ENCODE results near the gene CPSF3.
"Not testable (repeated sequence)": the region's sequence is repeated elsewhere in the genome, so short reads cannot be mapped to it uniquely, and the experiment has no call there.

The CPSF3 gene

DNA sequence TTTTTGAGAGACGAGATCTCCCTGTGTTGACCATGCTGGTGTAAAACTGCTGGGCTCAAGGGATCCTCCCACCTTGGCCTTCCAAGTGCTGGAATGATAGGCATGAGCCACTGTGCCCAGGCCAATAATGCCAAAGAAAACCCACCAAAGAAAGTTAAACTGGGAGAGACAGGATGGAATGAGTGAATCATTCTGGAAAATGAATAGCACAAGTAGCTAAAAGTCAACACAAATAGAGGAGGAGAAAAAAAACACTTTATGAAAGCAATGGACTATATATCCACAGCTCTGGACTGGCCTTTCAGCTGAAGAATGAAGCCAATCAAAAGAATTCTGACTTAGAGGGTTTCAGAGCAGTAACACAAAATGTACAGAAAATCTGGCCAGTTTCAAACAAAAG, 74.8 kb downstream of the CPSF3 start:
- no peak overlapping the region for H2AK5ac ChIP-seq (ENCODE audit: low read length, severe bottlenecking)
- no peak overlapping the region for H2AFZ ChIP-seq (ENCODE audit: low read depth, low read length)
- no peak overlapping the region for H3K4me3 ChIP-seq (ENCODE audit: insufficient read depth in 1 of 2, low read depth in 1 of 2, low read length in 2 of 2)
- no peak overlapping the region for H3K27ac ChIP-seq (ENCODE audit: low read length, poor library complexity, severe bottlenecking)
- no peaks in the 10 kb centered on the region for H3K27me3 ChIP-seq (ENCODE audit: control insufficient read depth in 1 of 2, insufficient read depth in 1 of 2, low read length in 2 of 2)
- H2BK5ac ChIP-seq (ENCODE audit: low read depth, low read length, poor library complexity, severe bottlenecking) = no peak overlapping the region
- no peak overlapping the region for H3K23ac ChIP-seq (ENCODE audit: low read length in 2 of 2)
- H3K4me1 ChIP-seq (ENCODE audit: control insufficient read depth, insufficient read depth, low read depth, low read length) = no peaks in the 10 kb centered on the region
- H3K14ac ChIP-seq (ENCODE audit: low read length in 2 of 2) = no peak overlapping the region
- no peak overlapping the region for H3K18ac ChIP-seq (ENCODE audit: low read depth in 1 of 2, low read length in 2 of 2)
- H3K36me3 ChIP-seq (ENCODE audit: control insufficient read depth in 1 of 2, insufficient read depth in 2 of 2, low read depth in 1 of 2, low read length in 2 of 2) = peaks cover 33 to 89% of the 10 kb centered on the region in 2 experiments
- H3K9me3 ChIP-seq (ENCODE audit: control insufficient read depth, low read length) = no peaks in the 10 kb centered on the region
- DNase-seq = no peak
- H3K9ac ChIP-seq (ENCODE audit: low read length) = no peak overlapping the region
- no peak overlapping the region for H2BK12ac ChIP-seq (ENCODE audit: low read length in 2 of 2)
- 100% methylated on average over 1 of the region's 1 CpG for WGBS
- no peak overlapping the region for H2BK120ac ChIP-seq (ENCODE audit: low read depth, low read length)
- H3K4ac ChIP-seq (ENCODE audit: low read depth in 1 of 2, low read length in 2 of 2) = no peak overlapping the region
- H3K4me2 ChIP-seq (ENCODE audit: low read length, poor library complexity, severe bottlenecking) = no peak overlapping the region
- no peak overlapping the region for H2BK15ac ChIP-seq (ENCODE audit: low read depth, poor library complexity, severe bottlenecking)
- H4K8ac ChIP-seq (ENCODE audit: low read length) = no peak overlapping the region
- peaks cover 25% of the 10 kb centered on the region for H3K79me1 ChIP-seq (replicated peaks; ENCODE audit: low read length, poor library complexity, severe bottlenecking)
- no peak overlapping the region for H4K91ac ChIP-seq (ENCODE audit: low read length)

DNA sequence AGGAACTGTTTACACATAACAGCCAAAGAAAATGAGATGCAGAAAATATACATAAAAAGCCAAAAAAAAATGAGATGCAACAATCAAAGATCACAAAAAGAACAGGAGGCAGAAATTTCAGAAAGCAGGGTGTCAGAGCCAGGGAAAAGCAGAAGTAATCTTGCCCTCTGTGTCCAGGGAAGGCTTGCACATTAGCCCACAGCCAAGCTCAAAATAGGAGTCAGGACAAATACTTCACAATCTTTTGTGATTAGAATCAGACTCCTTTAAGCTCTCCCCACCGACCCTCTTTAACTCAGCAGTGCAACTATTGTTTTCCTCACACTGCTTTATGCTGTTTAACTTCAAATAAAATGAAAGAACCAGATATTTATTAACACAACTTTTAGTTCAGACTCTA, 85.5 kb downstream of the CPSF3 start:
- DNase-seq = no peak
- WGBS = 94% methylated on average over 1 of the region's 1 CpG
- H3K14ac ChIP-seq (ENCODE audit: low read length in 2 of 2) = no peak overlapping the region

DNA sequence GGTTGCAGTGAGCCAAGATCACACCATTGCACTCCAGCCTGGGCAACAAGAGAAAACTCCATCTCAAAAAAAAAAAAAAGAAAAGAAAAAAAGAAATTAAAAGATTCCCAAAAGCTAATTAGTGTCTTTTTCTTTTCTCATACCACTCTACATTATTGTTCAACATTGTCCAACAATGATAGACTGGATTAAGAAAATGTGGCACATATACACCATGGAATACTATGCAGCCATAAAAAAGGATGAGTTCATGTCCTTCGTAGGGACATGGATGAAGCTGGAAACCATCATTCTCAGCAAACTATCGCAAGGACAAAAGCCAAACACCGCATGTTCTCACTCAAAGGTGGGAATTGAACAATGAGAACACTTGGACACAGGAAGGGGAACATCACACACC, 90.5 kb downstream of the CPSF3 start:
- not testable (repeated sequence) for H2AFZ ChIP-seq (ENCODE audit: low read depth, low read length); H2BK12ac ChIP-seq (ENCODE audit: low read length in 2 of 2)

More for the DNA sequence above, 85.5 kb downstream of the CPSF3 start:
- no peak overlapping the region for H3K9ac ChIP-seq (ENCODE audit: low read length)
- no peak overlapping the region for H2BK15ac ChIP-seq (ENCODE audit: low read depth, poor library complexity, severe bottlenecking)
- no peak overlapping the region for H2AFZ ChIP-seq (ENCODE audit: low read depth, low read length)
- H3K9me3 ChIP-seq (ENCODE audit: control insufficient read depth, low read length) = no peaks in the 10 kb centered on the region
- H3K4ac ChIP-seq (ENCODE audit: low read depth in 1 of 2, low read length in 2 of 2) = no peak overlapping the region
- no peak overlapping the region for H3K27ac ChIP-seq (ENCODE audit: low read length, poor library complexity, severe bottlenecking)
- H3K23ac ChIP-seq (ENCODE audit: low read length in 2 of 2) = no peak overlapping the region
- H3K27me3 ChIP-seq (ENCODE audit: control insufficient read depth in 1 of 2, insufficient read depth in 1 of 2, low read length in 2 of 2) = no peaks in the 10 kb centered on the region
- no peak overlapping the region for H4K91ac ChIP-seq (ENCODE audit: low read length)
- H3K4me3 ChIP-seq (ENCODE audit: insufficient read depth in 1 of 2, low read depth in 1 of 2, low read length in 2 of 2) = no peak overlapping the region
- H2BK120ac ChIP-seq (ENCODE audit: low read depth, low read length) = no peak overlapping the region
- no peak overlapping the region for H3K4me2 ChIP-seq (ENCODE audit: low read length, poor library complexity, severe bottlenecking)
- H2BK5ac ChIP-seq (ENCODE audit: low read depth, low read length, poor library complexity, severe bottlenecking) = no peak overlapping the region
- no peak overlapping the region for H2AK5ac ChIP-seq (ENCODE audit: low read length, severe bottlenecking)
- H3K18ac ChIP-seq (ENCODE audit: low read depth in 1 of 2, low read length in 2 of 2) = no peak overlapping the region
- peaks cover 17% of the 10 kb centered on the region for H3K79me1 ChIP-seq (replicated peaks; ENCODE audit: low read length, poor library complexity, severe bottlenecking)
- H3K36me3 ChIP-seq (ENCODE audit: control insufficient read depth in 1 of 2, insufficient read depth in 2 of 2, low read depth in 1 of 2, low read length in 2 of 2) = peaks cover 29 to 70% of the 10 kb centered on the region in 2 experiments
- no peak overlapping the region for H4K8ac ChIP-seq (ENCODE audit: low read length)
- no peak overlapping the region for H2BK12ac ChIP-seq (ENCODE audit: low read length in 2 of 2)
- no peaks in the 10 kb centered on the region for H3K4me1 ChIP-seq (ENCODE audit: control insufficient read depth, insufficient read depth, low read depth, low read length)

DNA sequence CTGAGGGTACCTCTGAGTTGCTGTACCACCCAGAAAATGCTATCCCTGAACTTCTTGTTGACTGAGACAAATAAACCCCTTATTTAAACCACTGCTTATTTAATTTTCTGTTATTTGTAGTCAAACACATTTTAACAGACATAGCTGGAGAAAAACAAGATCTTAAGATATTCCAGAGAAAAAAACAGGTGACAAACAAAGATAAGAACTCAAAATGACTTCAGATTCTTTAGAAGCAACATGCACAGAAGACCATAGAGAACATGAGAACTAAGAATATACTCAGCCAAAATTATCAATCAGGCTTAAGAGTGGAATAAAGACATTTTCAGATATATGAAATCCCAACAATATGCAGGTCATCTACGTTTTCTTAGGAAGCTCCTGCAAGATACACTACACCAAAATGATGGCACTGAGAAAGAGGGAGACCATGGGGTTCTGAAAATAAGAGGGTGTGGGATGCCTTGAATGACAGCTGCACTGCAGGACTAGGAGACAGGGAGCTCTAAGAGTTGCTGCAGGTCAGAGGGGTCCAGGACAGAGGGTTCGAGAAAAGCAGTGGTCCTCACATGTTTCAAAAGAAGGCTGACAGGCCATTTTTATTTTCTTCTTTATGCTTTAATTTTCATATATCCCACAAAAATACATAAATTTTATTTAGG, 93.8 kb downstream of the CPSF3 start:
- H3K4me3 ChIP-seq (ENCODE audit: insufficient read depth in 1 of 2, low read depth in 1 of 2, low read length in 2 of 2) = no peak overlapping the region
- H2BK120ac ChIP-seq (ENCODE audit: low read depth, low read length) = no peak overlapping the region
- H3K27me3 ChIP-seq (ENCODE audit: control insufficient read depth in 1 of 2, insufficient read depth in 1 of 2, low read length in 2 of 2) = no peaks in the 10 kb centered on the region
- H4K91ac ChIP-seq (ENCODE audit: low read length) = no peak overlapping the region
- H2BK5ac ChIP-seq (ENCODE audit: low read depth, low read length, poor library complexity, severe bottlenecking) = no peak overlapping the region
- no peak overlapping the region for H3K23ac ChIP-seq (ENCODE audit: low read length in 2 of 2)
- no peak overlapping the region for H3K18ac ChIP-seq (ENCODE audit: low read depth in 1 of 2, low read length in 2 of 2)
- peaks cover 28% of the 10 kb centered on the region for H3K79me1 ChIP-seq (replicated peaks; ENCODE audit: low read length, poor library complexity, severe bottlenecking)
- H2AFZ ChIP-seq (ENCODE audit: low read depth, low read length) = no peak overlapping the region
- H4K8ac ChIP-seq (ENCODE audit: low read length) = no peak overlapping the region
- DNase-seq = no peak
- no peaks in the 10 kb centered on the region for H3K4me1 ChIP-seq (ENCODE audit: control insufficient read depth, insufficient read depth, low read depth, low read length)
- no peak overlapping the region for H3K4ac ChIP-seq (ENCODE audit: low read depth in 1 of 2, low read length in 2 of 2)
- H3K4me2 ChIP-seq (ENCODE audit: low read length, poor library complexity, severe bottlenecking) = no peak overlapping the region
- H3K36me3 ChIP-seq (ENCODE audit: control insufficient read depth in 1 of 2, insufficient read depth in 2 of 2, low read depth in 1 of 2, low read length in 2 of 2) = peaks cover 33 to 87% of the 10 kb centered on the region in 2 experiments
- no peak overlapping the region for H2BK12ac ChIP-seq (ENCODE audit: low read length in 2 of 2)
- H3K27ac ChIP-seq (ENCODE audit: low read length, poor library complexity, severe bottlenecking) = no peak overlapping the region
- H2BK15ac ChIP-seq (ENCODE audit: low read depth, poor library complexity, severe bottlenecking) = no peak overlapping the region
- no peak overlapping the region for H2AK5ac ChIP-seq (ENCODE audit: low read length, severe bottlenecking)
- no peaks in the 10 kb centered on the region for H3K9me3 ChIP-seq (ENCODE audit: control insufficient read depth, low read length)
- no peak overlapping the region for H3K14ac ChIP-seq (ENCODE audit: low read length in 2 of 2)
- no peak overlapping the region for H3K9ac ChIP-seq (ENCODE audit: low read length)
- WGBS = 100% methylated on average over 1 of the region's 2 CpGs

More for the DNA sequence above, 90.5 kb downstream of the CPSF3 start:
- not testable (repeated sequence) for H4K91ac ChIP-seq (ENCODE audit: low read length); H3K14ac ChIP-seq (ENCODE audit: low read length in 2 of 2); H3K27me3 ChIP-seq (ENCODE audit: control insufficient read depth in 1 of 2, insufficient read depth in 1 of 2, low read length in 2 of 2); H2BK120ac ChIP-seq (ENCODE audit: low read depth, low read length); H3K23ac ChIP-seq (ENCODE audit: low read length in 2 of 2); H3K4me1 ChIP-seq (ENCODE audit: control insufficient read depth, insufficient read depth, low read depth, low read length); H3K27ac ChIP-seq (ENCODE audit: low read length, poor library complexity, severe bottlenecking); H2BK5ac ChIP-seq (ENCODE audit: low read depth, low read length, poor library complexity, severe bottlenecking); H3K4ac ChIP-seq (ENCODE audit: low read depth in 1 of 2, low read length in 2 of 2); H2AK5ac ChIP-seq (ENCODE audit: low read length, severe bottlenecking); H2BK15ac ChIP-seq (ENCODE audit: low read depth, poor library complexity, severe bottlenecking); DNase-seq; H3K4me3 ChIP-seq (ENCODE audit: insufficient read depth in 1 of 2, low read depth in 1 of 2, low read length in 2 of 2); H3K4me2 ChIP-seq (ENCODE audit: low read length, poor library complexity, severe bottlenecking); H3K9me3 ChIP-seq (ENCODE audit: control insufficient read depth, low read length); H3K9ac ChIP-seq (ENCODE audit: low read length); H3K18ac ChIP-seq (ENCODE audit: low read depth in 1 of 2, low read length in 2 of 2); H4K8ac ChIP-seq (ENCODE audit: low read length)
- H3K36me3 ChIP-seq (ENCODE audit: control insufficient read depth in 1 of 2, insufficient read depth in 2 of 2, low read depth in 1 of 2, low read length in 2 of 2) = peaks cover 25 to 70% of the 10 kb centered on the region in 2 experiments
- WGBS = 100% methylated on average over 2 of the region's 3 CpGs
- peaks cover 20% of the 10 kb centered on the region for H3K79me1 ChIP-seq (replicated peaks; ENCODE audit: low read length, poor library complexity, severe bottlenecking)

Measured in mesenchymal stem cell (in vitro differentiated cells and primary cell).